Large intestine (tissue), 3 donors: ENCODE results near the gene SMARCD1. TPM values are rescaled to one million over a fixed set of nuclear protein-coding genes. Genes with fewer than 3 reads are reported as not detected.

Experiments used
- DNase-seq, 2 donors: peaks; one replicate each; pipeline versions ENCODE4 v3.0.0 to v3.0.0-alpha.2; 2013
- H3K27ac ChIP-seq: one replicate; pipeline ENCODE4 v1.5.1; 2013; ENCODE audit warnings: low read length
- H3K27me3 ChIP-seq: 2 replicates; pipeline ENCODE4 v1.6.1; 2013; ENCODE audit warnings: low read length; ENCODE audit not compliant: control insufficient read depth, insufficient read depth
- H3K36me3 ChIP-seq: 2 replicates; pipeline ENCODE4 v1.6.1; 2013; ENCODE audit warnings: low read length; ENCODE audit not compliant: control insufficient read depth, insufficient read depth
- H3K4me1 ChIP-seq: one replicate; pipeline ENCODE4 v1.6.1; 2013; ENCODE audit warnings: low read length; ENCODE audit not compliant: control insufficient read depth, insufficient read depth
- H3K4me3 ChIP-seq: one replicate; pipeline ENCODE4 v1.5.1; 2013; ENCODE audit warnings: low read length
- H3K9me3 ChIP-seq: one replicate; pipeline ENCODE4 v1.6.1; 2013; ENCODE audit warnings: mild to moderate bottlenecking, low read depth, low read length, moderate library complexity; ENCODE audit not compliant: control insufficient read depth
- WGBS: methylation state at CpG from one replicate; pipeline ENCODE4 v1.1.5; 2013; ENCODE audit warnings: low lambda C conversion rate; ENCODE audit not compliant: insufficient coverage; 5-methylcytosine and 5-hydroxymethylcytosine counted together
- polyA plus RNA-seq: library from polyadenylated mRNA; unstranded; fragments of 120-200 nt; gene quantifications from one replicate; pipeline ENCODE4 v1.2.1, GENCODE V29; 2013

The SMARCD1 gene
- polyA plus RNA-seq, 1 donor, result 63.3 TPM

- Histone ChIP-seq H3K27ac (no peak within 1 kb of the TSS), H3K4me1 (peaks cover 8% of the 10 kb centered on the region), H3K9me3 (no peaks in the 10 kb centered on the region), H3K36me3 (no peaks in the 10 kb centered on the region), H3K4me3 (peak within 1 kb of the TSS; percentile 49), H3K27me3 (peaks cover 35% of the 10 kb centered on the region)
- no CpG with 5 or more reads among the region's 88 CpGs for WGBS
- peak in 1 of 2 donors; percentile 74 for DNase-seq
Observed at GRCh38 chr12:50057000-50057841, 27.9 kb upstream of the SMARCD1 start, which contains the start of gene ASIC1. TSS of gene ASIC1 (plus strand) at chr12:50057596. CDS start at chr12:50058767, 1,171 bp downstream.

GRCh38 chr12:50057896-50058670 lies 27.1 kb upstream of the SMARCD1 start:
- no peaks in the 10 kb centered on the region for H3K36me3 ChIP-seq
- no peak for DNase-seq
- 20% methylated on average over 1 of the region's 30 CpGs for WGBS
- peaks cover 8% of the 10 kb centered on the region for H3K4me1 ChIP-seq
- H3K27me3 ChIP-seq, result peaks cover 27% of the 10 kb centered on the region
- H3K27ac ChIP-seq, result no peak overlapping the region
- H3K4me3 ChIP-seq, result peak overlapping the region; percentile 35
- H3K9me3 ChIP-seq, result no peaks in the 10 kb centered on the region

DNA sequence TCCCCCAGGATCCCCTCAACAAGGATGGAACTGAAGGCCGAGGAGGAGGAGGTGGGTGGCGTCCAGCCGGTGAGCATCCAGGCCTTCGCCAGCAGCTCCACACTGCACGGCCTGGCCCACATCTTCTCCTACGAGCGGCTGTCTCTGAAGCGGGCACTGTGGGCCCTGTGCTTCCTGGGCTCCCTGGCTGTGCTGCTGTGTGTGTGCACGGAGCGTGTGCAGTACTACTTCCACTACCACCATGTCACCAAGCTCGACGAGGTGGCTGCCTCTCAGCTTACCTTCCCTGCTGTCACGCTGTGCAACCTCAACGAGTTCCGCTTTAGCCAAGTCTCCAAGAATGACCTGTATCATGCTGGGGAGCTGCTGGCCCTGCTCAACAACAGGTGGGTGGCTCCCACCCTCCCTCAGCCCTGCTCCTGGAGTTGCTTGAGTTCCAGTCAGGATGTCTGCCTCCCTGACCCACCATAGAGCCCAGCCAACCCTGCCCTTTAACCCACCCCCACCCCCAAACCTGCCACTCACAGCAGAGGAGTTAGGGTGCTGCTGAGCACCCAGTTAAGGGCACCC lies 26.3 kb upstream of the SMARCD1 start:
- no peak overlapping the region for H3K4me3 ChIP-seq
- no peak overlapping the region for H3K27ac ChIP-seq
- H3K4me1 ChIP-seq, result peaks cover 8% of the 10 kb centered on the region
- WGBS, result no CpG with 5 or more reads among the region's 15 CpGs
- H3K27me3 ChIP-seq, result peaks cover 27% of the 10 kb centered on the region
- no peaks in the 10 kb centered on the region for H3K9me3 ChIP-seq
- no peak for DNase-seq
- no peaks in the 10 kb centered on the region for H3K36me3 ChIP-seq

GRCh38 chr12:50059440-50060119 lies 25.6 kb upstream of the SMARCD1 start:
- Histone ChIP-seq H3K27ac (no peak overlapping the region), H3K9me3 (no peaks in the 10 kb centered on the region), H3K27me3 (peaks cover 27% of the 10 kb centered on the region), H3K4me3 (no peak overlapping the region), H3K4me1 (peaks cover 8% of the 10 kb centered on the region), H3K36me3 (no peaks in the 10 kb centered on the region)
- no CpG with 5 or more reads among the region's 12 CpGs for WGBS
- DNase-seq, result no peak

GRCh38 chr12:50060120-50060468 lies 25.0 kb upstream of the SMARCD1 start:
- Histone ChIP-seq H3K36me3 (no peaks in the 10 kb centered on the region), H3K27me3 (peaks cover 27% of the 10 kb centered on the region), H3K4me1 (peaks cover 8% of the 10 kb centered on the region), H3K27ac (no peak overlapping the region), H3K9me3 (no peaks in the 10 kb centered on the region), H3K4me3 (no peak overlapping the region)
- DNase-seq, result no peak
- no CpG with 5 or more reads among the region's 4 CpGs for WGBS

- WGBS, result no CpG with 5 or more reads among the region's 2 CpGs
Observed at GRCh38 chr12:50061171-50061570, 24.0 kb upstream of the SMARCD1 start.

DNA sequence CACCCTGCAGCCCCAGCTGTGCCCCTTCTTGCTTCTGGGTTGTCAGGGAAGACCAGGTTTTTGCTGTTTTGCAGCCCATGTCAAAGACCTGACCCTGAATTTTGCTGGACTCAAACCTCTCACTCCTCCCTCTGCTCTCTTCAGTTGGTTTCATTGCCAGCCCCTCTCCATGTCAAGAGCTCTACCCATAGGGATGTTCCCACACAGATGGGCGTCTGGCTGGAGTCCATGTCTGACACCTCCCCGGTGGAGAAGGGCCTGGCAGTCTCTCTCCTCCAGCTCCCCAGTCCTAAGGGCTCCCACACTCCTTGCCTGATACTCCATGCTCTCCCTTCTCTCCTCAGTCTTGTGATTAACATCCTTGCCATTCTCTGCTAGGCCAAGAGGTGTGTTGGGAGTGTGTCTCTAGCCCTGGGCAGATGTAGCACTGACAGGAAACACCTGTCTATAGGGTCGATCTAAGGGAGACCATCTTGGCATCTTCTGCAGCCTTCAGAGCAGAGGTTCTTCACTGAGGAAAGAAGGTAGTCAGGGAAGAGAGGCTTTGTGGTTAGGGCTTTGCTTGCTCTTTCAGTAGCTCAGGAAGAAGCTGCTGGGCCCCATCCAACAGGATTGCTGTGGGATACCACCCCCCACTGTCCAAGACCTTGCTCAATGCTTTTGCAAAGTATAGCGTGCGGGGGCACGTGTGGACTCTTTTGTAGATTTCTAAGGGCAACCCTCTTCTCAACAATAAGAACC lies 23.0 kb upstream of the SMARCD1 start:
- Histone ChIP-seq H3K4me1 (peaks cover 1% of the 10 kb centered on the region), H3K9me3 (no peaks in the 10 kb centered on the region), H3K36me3 (no peaks in the 10 kb centered on the region), H3K27me3 (peaks cover 16% of the 10 kb centered on the region), H3K27ac (no peak overlapping the region), H3K4me3 (no peak overlapping the region)
- no peak for DNase-seq
- WGBS, result no CpG with 5 or more reads among the region's 6 CpGs

More at GRCh38 chr12:50061171-50061570, 24.0 kb upstream of the SMARCD1 start:
- no peaks in the 10 kb centered on the region for H3K9me3 ChIP-seq
- peaks cover 26% of the 10 kb centered on the region for H3K27me3 ChIP-seq
- H3K27ac ChIP-seq, result no peak overlapping the region
- no peaks in the 10 kb centered on the region for H3K36me3 ChIP-seq
- peaks cover 6% of the 10 kb centered on the region for H3K4me1 ChIP-seq
- H3K4me3 ChIP-seq, result no peak overlapping the region
- DNase-seq, result peak in 1 of 2 donors; percentile 48

DNA sequence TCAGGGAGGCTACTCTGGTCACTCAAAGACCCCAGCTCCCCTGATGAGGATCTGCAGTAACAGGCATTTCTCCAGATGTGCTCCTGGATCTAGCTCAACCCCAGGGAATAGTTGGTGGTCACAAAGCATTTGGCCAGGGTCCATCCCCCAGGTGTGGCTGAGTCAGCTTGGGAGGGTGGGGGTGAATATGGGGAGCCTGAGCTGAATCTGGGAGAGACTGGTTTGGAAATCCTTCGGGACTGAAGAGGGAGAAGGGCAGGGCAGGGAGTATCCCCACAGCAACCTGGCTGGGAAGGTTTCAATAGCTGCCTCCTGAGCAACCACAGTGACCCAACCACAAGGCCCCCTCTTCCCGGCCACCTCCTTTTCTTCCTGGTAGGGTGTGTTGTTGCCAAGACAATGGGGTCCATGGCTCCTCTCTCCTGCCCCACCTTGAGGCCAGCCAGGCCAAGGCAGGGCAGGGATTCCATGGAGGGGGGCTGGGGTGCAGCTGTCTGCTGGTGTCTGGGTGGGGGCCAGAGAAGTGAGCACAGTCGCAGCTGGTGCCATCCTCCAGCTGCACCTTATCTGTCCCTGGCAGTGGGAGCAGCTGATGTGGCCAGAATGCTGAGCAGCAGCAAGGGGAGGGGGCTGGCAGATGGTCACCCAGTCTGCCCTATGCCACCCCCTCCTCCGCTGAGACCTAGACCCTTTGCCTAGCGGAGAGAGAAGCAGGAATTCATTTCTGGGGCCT lies 22.2 kb upstream of the SMARCD1 start:
- H3K27me3 ChIP-seq, result peaks cover 13% of the 10 kb centered on the region
- no peak for DNase-seq
- no peaks in the 10 kb centered on the region for H3K9me3 ChIP-seq
- no peak overlapping the region for H3K27ac ChIP-seq
- no CpG with 5 or more reads among the region's 5 CpGs for whole genome bisulfite sequencing
- no peaks in the 10 kb centered on the region for H3K4me1 ChIP-seq
- no peak overlapping the region for H3K4me3 ChIP-seq
- H3K36me3 ChIP-seq, result no peaks in the 10 kb centered on the region

- no peaks in the 10 kb centered on the region for H3K27me3 ChIP-seq
- DNase-seq, result no peak
- no peak overlapping the region for H3K4me3 ChIP-seq
- WGBS, result 100% methylated on average over 1 of the region's 3 CpGs
- H3K36me3 ChIP-seq, result no peaks in the 10 kb centered on the region
- no peaks in the 10 kb centered on the region for H3K9me3 ChIP-seq
- peaks cover 3% of the 10 kb centered on the region for H3K4me1 ChIP-seq
- no peak overlapping the region for H3K27ac ChIP-seq
Observed at GRCh38 chr12:50065726-50066310, 19.3 kb upstream of the SMARCD1 start.
